A673 (cell line): ENCODE data around the gene PDGFB. TPM values are rescaled to one million over a fixed set of nuclear protein-coding genes. Genes with fewer than 3 reads are reported as not detected.

ENCODE experiments used
- BruUV-seq: library from RNA; stranded (reverse); fragments of 400-500 nt; replicated peaks from 2 replicates; lab custom pipeline; 2021; lab: Mats Ljungman, UMichigan
- CTCF ChIA-PET: fragments of 300-600 bp; sonication (Branson Sonifier 250); formaldehyde crosslinking; loops from one replicate; lab custom pipeline; 2022; ENCODE audit warnings: antibody characterized with exemption; lab: Charles Lee
- POLR2A ChIA-PET: fragments of 300-600 bp; sonication (Branson Sonifier 250); formaldehyde crosslinking; loops from one replicate; lab custom pipeline; 2022; ENCODE audit warnings: antibody characterized with exemption; ENCODE audit not compliant: low non-redundant PET; lab: Charles Lee
- DNase-seq: peaks from one replicate; pipeline ENCODE4 v3.0.0-alpha.2; 2015; ENCODE audit warnings: low spot score
- H3K27ac ChIP-seq: fragments of 200-600 bp; sonication (generic); 2 replicates; pipeline ENCODE4 v1.5.1; 2016; ENCODE audit warnings: mixed run types, low read depth, mild to moderate bottlenecking, mixed read lengths, antibody characterized with exemption, low read length; ENCODE audit not compliant: poor library complexity, severe bottlenecking
- H3K27me3 ChIP-seq: fragments of 200-600 bp; sonication (generic); replicated peaks from 2 replicates; pipeline ENCODE4 v1.6.1; 2017; ENCODE audit warnings: mixed run types, low read depth, mild to moderate bottlenecking, mixed read lengths, antibody characterized with exemption, low read length; ENCODE audit not compliant: insufficient read depth, poor library complexity
- H3K36me3 ChIP-seq: fragments of 200-600 bp; sonication (generic); 2 replicates; pipeline ENCODE4 v1.6.1; 2016; ENCODE audit warnings: mixed run types, mild to moderate bottlenecking, mixed read lengths, antibody characterized with exemption, low read length; ENCODE audit not compliant: insufficient read depth, poor library complexity, severe bottlenecking
- H3K4me1 ChIP-seq: fragments of 200-600 bp; sonication (generic); 2 replicates; pipeline ENCODE4 v1.6.1; 2017; ENCODE audit warnings: mixed run types, mild to moderate bottlenecking, mixed read lengths, antibody characterized with exemption, low read length; ENCODE audit not compliant: insufficient read depth, poor library complexity, severe bottlenecking
- H3K4me3 ChIP-seq: fragments of 200-600 bp; sonication (generic); 2 replicates; pipeline ENCODE4 v1.5.1; 2016; ENCODE audit warnings: low read depth, mixed run types, mild to moderate bottlenecking, mixed read lengths, low read length; ENCODE audit not compliant: poor library complexity, severe bottlenecking
- H3K9me3 ChIP-seq: fragments of 200-600 bp; sonication (generic); 2 replicates; pipeline ENCODE4 v1.6.1; 2016; ENCODE audit warnings: mixed run types, low read depth, mild to moderate bottlenecking, mixed read lengths, antibody characterized with exemption, low read length; ENCODE audit not compliant: poor library complexity, severe bottlenecking
- CTCF ChIP-seq: fragments of 300-800, 200-600 bp; sonication (generic); conservative IDR thresholded peaks from 2 replicates; pipeline ENCODE4 v1.5.1; 2017; ENCODE audit warnings: low read depth, mild to moderate bottlenecking, antibody characterized with exemption, low read length, moderate library complexity, mixed read lengths
- EZH2 ChIP-seq: fragments of 200-600 bp; sonication (generic); IDR thresholded peaks from 2 replicates; pipeline ENCODE4 v1.6.1; 2017; ENCODE audit warnings: borderline replicate concordance, low read depth, mild to moderate bottlenecking, mixed read lengths, antibody characterized with exemption, low read length; ENCODE audit not compliant: poor library complexity, severe bottlenecking
- intact Hi-C: fragments of 100-400 bp; cut with micrococcal nuclease; formaldehyde crosslinking; loops from one replicate; pipeline ENCODE4 v1.10.0; 2022; ENCODE audit not compliant: unreplicated experiment
- total RNA-seq: library from RNA; stranded (reverse); gene quantifications from 2 replicates; pipeline ENCODE4 v1.2.3, GENCODE V29; 2021

Gene PDGFB
- total RNA-seq, 1 experiment from 2014 or later, result 0.09 TPM

- POLR2A ChIA-PET, result interaction anchor here (0.7 kb wide), 1 partner anchor 834 kb away, joined by 5 read pairs; no protein-coding TSS in a partner anchor
- CTCF ChIA-PET, result no interaction called here
These were observed 40.2 kb upstream of the PDGFB start for GRCh38 chr22:39284983-39285382.

GRCh38 chr22:39284142-39284980 is 39.6 kb upstream of the PDGFB start:
- intact Hi-C loops, result no loop called here
- H3K27me3 ChIP-seq, result no peaks in the 10 kb centered on the region
- H3K9me3 ChIP-seq, result no peaks in the 10 kb centered on the region
- no peaks in the 10 kb centered on the region for H3K36me3 ChIP-seq
- ChIA-PET POLR2A (interaction anchor here (0.7 kb wide), 1 partner anchor 834 kb away, joined by 5 read pairs; no protein-coding TSS in a partner anchor), CTCF (no interaction called here)
- H3K4me3 ChIP-seq, result no peak overlapping the region
- no TSS peak for BruUV-seq
- DNase-seq, result no peak
- peaks cover 5% of the 10 kb centered on the region for H3K4me1 ChIP-seq
- TF ChIP-seq EZH2, result no peak
- no peak for TF ChIP-seq CTCF
- no peak overlapping the region for H3K27ac ChIP-seq

More at GRCh38 chr22:39284983-39285382, 40.2 kb upstream of the PDGFB start:
- no peak for DNase-seq
- no TSS peak for BruUV-seq
- no peak for TF ChIP-seq EZH2
- H3K4me1 ChIP-seq, result peaks cover 5% of the 10 kb centered on the region
- intact Hi-C loops, result no loop called here
- no peaks in the 10 kb centered on the region for H3K9me3 ChIP-seq
- H3K4me3 ChIP-seq, result no peak overlapping the region
- H3K27ac ChIP-seq, result no peak overlapping the region
- no peaks in the 10 kb centered on the region for H3K27me3 ChIP-seq
- no peaks in the 10 kb centered on the region for H3K36me3 ChIP-seq

GRCh38 chr22:39283322-39284141 is 38.8 kb upstream of the PDGFB start:
- Histone ChIP-seq H3K27me3 (no peaks in the 10 kb centered on the region), H3K4me1 (peaks cover 8% of the 10 kb centered on the region), H3K9me3 (no peaks in the 10 kb centered on the region), H3K36me3 (no peaks in the 10 kb centered on the region), H3K27ac (no peak overlapping the region), H3K4me3 (no peak overlapping the region)
- BruUV-seq, result no TSS peak
- ChIA-PET CTCF (no interaction called here), POLR2A (no interaction called here)
- intact Hi-C loops, result no loop called here
- DNase-seq, result no peak
- TF ChIP-seq CTCF (no peak), EZH2 (no peak)
